ENCODE measurements around the gene HHATL.

Gene HHATL

DNA sequence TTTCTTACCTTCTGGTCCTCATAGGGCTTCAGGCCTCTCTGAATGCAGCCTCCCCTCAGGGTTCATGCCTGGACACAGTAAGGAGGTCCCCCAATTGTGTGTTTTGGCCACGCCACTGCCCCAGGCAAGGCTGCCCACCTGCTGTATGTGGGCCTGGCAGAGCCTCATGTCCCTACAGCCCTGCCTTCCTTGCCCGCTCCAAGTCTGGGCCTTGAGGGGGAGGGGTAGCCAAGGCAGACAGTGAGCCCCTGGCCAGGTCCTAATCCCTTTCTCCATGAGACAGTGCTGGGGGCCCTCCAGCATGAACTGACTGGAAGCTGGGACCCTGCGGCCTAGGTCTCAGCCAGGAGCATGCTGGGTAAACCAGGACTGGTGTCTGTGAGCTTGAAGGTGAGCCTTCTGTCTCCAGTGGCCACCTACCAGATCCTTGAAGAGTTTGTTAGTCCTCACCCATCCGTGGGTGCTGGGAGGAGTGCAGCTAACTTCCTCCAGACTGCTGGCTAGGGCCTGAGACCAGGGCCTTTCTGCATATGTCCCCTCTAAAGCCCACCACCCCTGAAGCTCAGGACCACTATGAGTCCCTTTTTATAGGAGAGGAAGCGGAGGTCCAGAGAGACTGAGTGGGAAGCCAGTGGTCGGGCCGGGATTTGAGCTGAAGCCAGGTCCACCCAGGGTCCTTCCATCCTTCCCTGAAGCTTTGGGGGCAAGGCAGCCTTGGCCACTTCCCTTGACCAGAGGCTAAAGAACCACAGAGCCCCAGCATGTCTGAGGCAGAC, 40.4 kb downstream of the HHATL start:
- no peak for DNase-seq

DNA sequence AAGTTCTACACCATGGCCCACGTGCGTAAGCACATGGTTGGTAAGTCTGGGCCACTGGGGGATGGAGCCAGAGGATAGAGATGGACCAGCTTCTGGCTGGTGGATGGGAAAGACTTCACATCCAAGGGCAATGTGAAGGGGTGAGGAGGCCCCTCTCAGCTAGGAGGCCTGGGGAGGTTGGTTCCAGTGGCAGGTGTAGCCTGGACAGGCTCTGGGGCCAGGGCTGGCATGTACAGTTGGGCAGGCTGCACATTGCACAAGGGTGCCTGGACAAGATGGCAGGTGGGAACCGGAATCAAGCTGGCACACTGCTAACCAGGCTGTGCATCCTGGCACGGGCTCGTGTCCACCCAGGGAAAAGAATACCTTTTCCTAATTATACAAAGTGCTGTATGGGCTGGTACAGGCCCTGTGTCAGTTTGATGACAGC, 41.0 kb downstream of the HHATL start:
- DNase-seq = no peak

DNA sequence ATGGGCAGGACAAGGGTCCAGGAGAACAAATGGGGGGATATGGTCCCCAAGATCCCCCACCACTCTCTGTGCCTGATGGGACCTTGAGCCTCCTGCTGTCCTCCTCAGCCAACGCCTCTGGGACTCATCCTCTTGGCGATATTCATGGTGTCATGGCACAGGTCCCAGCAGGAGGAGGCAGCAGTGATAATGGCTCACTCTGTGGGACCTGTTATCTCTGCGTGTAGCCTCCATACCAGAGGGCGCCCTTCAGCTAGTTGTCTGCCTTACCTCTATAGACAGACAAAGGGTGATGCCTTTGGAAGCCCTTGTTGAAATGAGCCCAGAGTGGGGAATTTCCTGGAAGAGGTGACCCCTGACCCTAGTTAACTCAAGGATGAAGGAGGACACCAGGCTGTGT, 41.7 kb downstream of the HHATL start:
- DNase-seq = no peak

DNA sequence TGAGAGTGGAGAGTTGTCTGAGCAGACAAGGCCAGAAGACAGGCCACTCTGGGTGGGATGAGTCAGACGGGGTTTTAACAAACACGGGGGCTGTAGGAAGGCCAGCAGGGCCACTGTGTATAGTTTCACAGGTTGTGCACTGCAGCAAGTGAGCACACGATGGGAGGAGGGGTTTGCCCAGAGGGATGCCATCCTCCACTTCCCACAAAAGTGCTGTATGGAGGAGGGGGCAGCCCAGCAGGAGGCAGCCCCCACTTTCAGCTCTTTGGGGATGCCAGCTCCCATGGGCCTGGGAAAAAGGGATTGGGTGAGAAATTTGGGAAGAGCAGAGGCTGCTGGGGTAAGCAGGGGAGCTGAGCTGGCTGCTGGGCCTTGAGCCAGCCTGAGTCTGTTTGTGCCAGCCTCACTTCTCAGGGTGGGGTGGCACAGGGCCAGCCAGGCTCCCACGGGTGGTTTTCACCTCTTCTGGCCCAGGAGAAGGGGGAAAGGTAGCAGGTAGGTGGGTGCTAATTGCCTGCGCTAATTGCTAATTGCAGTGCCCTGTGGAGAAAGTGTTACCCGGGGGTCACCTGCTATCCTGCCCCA, 42.4 kb downstream of the HHATL start:
- no peak for DNase-seq

DNA sequence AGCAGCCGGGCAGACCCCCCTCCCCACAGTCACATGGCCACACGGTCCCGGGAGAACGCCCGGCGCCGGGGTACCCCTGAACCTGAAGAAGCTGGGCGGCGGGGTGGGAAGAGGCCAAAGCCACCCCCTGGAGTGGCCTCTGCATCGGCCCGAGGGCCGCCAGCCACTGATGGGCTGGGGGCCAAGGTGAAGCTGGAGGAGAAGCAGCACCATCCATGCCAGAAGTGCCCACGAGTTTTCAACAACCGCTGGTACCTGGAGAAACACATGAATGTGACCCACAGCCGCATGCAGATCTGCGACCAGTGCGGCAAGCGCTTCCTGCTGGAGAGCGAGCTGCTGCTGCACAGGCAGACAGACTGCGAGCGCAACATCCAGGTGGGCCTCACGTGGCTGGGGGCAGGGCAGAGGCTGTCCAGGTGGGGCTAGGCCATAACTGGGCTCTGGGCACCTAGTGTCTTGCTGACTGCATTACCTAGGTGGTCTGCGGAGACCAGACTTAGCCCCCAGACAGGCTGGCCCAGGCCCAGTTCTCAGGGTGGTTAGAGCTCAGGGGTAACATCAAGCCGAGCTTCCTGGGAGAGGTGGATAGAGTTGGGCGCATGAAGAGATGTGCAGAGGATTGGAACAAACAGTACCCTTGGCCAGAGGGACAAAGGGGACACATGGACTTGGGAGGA, 43.0 kb downstream of the HHATL start:
- no peak for DNase-seq

DNA sequence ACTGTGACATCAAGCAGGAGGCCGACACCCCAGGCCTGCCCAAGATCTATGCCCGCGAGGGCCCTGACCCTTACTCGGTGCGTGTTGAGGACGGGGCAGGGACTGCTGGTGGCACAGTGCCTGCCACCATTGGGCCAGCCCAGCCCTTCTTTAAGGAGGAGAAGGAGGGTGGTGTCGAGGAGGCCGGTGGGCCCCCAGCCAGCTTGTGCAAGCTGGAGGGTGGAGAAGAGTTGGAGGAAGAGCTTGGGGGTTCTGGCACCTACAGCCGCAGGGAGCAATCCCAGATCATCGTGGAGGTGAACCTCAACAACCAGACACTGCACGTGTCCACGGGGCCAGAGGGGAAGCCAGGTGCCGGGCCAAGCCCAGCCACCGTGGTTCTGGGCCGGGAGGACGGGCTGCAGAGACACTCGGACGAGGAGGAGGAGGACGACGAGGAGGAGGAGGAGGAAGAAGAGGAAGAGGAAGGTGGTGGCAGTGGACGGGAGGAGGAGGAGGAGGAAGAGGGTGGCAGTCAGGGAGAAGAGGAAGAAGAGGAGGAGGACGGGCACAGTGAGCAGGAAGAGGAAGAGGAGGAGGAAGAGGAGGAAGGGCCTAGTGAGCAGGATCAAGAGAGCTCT, 43.7 kb downstream of the HHATL start:
- no peak for DNase-seq

DNA sequence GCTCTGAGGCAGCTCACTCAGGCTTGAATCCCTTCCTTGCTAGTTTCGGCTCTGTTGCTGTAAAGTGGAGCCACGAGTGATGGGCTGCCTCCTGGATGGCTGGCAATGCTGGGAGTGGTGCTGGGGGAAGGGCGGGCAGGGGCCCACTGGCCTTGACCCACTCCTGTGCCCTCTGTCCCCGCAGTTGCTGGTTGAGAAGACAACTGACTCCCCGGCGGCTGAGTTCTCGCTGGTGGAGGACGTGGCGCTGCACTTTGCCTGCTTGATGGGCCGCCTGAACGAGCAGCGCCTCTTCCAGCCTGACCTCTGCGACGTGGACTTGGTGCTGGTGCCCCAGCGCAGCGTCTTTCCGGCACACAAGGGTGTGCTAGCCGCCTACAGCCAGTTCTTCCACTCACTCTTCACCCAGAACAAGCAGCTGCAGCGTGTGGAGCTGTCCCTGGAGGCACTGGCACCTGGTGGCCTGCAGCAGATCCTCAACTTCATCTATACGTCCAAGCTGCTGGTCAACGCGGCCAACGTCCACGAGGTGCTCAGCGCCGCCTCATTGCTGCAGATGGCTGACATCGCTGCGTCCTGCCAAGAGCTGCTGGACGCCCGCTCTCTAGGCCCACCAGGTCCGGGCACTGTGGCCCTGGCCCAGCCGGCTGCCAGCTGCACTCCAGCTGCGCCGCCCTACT, 44.4 kb downstream of the HHATL start:
- DNase-seq = no peak

DNA sequence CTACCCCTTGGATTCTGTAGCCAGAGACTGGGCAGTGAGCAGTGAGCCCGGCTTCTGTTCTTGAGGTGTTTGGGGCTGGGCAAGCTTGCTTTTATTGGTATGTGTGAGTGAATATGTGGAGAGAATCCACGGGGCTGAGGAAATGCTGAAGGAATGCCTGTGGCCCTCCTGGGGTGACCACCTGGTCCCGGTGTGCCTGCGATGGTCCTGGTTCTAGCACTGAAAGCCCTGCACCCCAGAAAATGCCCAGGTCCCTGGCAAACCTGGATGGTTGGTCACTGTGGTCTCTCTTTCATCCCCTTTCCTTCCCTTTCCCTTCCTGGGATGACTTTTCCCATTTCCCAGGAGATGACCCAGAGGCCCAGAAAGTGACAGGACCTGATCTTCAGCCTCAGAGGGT, 44.9 kb downstream of the HHATL start:
- DNase-seq = no peak

DNA sequence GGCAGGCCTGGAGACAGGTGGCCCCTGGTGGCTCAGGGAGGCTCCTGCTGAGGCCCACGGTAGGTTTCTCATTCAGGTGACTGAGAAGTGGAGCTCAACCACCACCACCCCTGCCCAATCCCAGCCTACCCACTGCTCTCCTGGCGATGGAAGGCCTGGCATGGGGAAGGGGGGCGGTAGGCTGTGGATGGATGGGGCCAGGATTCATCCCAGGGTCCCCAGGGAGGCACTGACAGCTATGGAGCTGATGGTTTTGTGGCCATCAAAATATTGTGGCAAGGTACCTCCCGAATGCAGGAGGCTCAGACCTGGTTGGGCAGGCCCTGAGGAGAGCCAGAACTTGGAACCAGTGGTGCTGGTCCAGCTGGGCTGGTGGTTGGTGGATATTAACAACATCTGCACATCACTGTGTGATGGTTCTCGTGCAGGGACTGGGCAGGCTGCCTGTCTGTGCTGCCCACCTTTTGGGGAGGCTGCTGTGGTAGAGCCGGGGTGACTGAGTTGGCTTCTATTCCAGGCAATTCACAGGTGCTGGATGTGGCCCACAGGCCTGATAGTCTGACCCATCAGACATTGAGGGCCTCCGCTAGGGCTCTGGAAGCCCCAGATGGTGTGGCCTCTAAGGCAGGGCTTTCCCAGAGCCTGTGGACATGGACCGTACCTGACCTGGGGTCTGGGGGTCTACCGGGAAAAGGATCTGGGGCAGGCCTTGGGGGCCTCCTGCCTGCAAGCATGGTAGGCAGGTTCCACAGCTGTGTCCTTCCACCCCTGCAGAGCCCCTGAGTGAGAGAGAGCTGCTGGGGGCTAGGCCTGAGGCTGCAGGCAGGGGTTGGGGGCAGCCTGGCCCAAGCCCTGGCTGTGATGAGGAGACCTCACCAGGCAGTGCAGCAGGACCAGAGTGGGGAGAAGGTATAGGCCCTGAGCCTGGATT, 45.7 kb downstream of the HHATL start:
- DNase-seq = no peak

DNA sequence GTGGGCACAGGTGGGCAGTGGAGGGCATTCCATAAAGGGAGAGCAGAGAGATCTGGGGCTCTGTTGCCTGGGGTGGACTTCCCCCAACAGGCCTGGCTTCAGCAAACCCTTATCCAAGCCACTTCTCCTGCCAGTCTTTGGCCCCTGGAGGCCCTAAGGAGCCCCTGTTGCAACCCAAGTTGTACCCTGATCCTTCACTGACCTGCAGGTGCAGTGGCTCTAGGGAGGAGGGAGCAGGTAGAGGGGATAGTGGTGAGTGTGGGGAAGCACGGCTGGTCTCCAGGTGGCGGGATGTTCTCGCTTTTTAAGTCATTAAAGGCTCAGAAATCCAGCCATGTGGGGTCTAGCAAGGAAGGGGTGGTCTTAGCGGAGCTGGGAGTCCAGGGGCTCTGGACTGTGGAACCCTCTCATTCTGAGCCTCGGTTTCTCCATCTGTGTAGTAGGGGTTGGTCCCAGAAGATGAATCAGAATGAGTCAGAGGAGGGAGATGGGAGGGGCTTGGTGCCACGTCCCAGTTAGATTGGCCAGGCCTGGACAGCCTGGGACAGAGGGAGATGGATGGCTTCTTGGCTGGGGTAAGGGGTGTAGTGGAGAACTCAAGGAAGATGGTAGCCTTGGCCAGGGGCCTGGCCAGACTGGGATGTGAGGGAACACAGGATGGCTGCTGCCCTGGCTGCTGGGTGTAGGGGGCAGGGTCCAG, 46.5 kb downstream of the HHATL start:
- no peak for DNase-seq

DNA sequence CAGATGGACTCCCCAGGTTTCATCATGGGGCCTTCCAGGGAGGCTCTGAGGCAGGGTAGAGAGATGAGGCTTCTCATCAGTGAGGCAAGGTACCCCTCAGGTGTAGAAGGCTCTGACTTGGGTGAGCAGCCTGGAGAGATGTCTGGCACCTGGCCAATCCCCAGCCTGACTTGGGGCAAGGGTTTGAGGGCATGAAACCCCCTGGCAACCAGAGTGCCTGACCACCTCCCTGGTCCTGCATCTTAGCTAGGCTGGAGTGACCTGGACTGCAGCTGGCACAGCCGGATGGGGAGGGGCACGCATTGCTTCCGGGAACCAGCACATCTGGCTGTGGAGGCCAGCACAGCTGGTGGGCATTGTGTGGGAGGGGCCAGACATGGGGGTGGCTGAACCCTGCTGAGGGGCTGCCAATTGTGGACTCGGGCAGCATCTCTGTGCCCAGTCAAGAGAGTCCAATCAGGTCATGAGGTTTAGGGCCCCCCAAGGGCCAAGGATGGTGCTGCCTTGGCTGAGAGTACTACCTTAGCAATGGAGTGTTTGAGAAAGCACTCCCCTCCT, 47.2 kb downstream of the HHATL start:
- no peak for DNase-seq

DNA sequence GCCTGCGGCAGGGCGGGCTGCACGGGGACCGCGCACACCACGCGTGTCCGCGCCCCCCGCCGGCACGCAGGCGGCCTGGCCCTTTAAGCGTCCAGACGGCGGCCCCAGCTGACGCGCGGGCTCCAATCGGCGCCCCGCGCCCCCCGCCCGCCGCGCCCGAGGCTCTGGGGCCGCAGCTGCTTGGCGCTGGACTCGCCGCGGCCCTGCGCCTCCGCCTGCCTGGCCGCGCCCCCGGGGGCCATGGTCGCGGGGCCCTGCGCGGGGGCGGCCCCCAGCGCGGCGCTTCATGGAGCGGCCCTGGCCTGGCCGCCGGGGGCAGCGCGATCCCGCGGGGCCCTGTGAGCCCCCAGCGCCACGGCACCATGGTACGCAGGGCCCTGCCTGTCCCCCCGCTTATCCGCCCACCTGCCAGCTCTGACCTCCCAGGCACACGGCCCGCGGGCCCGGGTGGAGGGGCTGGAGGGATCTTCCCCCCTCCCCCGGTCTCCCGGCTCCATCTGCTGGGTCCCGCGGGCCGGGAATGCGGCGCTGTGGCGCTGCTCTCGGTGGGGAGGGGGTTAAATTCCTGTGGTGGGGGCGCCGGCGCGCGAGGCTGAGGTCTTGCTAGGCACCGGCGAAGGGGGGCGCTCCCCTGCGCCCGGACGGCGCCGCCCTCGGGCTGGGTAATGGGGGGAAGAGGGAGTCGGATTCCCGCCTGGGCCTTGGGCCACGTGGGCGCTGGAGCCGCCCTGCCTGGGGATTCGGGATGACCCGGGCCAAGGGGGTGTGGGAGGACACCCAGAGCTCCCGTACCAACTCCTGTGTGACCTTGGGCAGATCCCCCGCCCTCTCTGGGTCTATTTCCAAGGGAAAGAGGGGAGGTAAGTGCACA, 48.0 kb downstream of the HHATL start:
- no peak for DNase-seq

DNA sequence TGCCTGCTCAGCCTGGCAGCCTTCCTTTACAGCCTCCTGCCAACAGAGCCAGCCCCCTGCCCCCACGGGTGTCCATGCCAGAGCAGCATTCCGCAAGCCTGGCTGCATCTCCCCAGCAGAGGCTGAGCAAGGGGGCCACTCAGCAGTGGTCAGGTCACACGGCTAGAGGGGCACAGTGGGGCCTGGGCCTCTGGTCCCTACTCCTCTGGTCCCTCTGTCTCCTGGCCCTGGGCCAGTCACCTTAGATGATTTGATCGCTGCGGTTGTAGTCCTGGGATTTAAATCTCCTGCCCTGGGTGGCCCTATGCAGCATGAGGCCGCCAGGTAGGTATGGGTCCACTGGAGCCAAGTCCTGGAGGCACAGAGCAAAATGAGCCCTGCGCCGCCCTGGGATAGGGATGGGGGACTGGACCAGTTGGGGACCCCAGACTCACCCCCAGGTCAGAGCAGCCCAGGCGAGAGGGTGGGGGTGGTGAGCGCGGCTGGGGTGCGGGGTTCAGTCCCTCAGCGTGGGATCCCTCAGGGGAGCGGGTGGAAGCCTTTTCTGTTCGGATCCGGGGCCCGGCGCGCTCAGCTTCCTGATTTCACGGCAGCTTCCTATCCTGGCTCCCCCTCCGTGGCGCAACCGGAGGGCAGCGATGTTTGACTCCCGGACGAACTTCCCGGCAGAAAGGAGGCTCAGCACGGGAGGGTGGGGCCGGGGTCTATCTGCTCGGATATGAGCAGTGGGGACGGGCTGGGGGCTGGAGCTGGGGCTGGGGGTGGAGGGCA, 48.9 kb downstream of the HHATL start, which contains the start of gene ZBTB47:
ZBTB47 (plus strand) TSS at position 138 of the 771 bp plus-strand sequence. CDS start 4,659 bp downstream, outside the sequence.
- no peak for DNase-seq

DNA sequence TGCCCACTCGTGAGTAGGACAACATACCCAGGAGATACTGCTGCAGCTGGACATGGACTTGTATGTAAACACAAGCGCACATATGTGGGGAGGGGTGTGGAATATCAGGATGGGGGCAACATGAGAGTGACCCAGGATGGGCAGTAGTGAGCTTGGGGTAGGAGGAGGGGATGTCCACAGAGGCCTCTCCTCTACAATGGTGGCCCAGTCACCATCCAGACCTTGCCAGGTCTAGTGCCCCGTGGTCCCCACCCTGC, 49.4 kb downstream of the HHATL start:
- DNase-seq = no peak

DNA sequence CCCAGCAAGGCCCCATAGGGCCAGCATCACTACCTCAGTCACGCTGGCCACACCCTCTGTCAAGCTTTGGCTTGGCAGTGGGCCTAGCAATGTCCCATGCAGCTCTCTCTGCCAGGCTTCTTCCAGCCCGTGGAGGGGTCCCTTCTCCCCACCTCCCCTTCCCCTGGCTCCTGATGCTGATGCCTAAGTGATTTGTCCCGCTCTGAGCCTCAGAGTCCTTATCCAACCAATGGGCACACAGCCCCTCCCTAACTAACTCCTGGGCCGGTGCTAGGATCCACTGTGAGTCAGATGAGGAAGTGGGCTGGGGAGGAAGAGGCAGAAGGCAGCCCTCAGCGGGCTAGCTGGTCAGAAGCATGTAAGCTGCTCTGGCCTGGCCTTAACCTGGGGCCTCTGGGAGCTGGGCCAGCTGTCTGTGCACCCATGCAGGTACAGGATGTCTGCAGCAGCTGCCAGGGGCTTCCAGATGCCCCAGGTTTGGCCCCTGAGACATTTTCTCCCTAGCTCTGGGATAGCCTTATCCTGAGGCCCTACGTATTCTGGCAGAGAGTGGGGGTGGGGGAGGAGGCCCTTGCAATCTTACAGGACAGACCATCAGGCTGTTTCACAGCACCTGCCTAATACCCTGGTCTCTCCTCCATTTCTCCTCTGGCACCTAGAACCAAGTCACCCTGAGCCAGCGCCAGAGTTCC, 49.8 kb downstream of the HHATL start:
- DNase-seq = no peak

DNA sequence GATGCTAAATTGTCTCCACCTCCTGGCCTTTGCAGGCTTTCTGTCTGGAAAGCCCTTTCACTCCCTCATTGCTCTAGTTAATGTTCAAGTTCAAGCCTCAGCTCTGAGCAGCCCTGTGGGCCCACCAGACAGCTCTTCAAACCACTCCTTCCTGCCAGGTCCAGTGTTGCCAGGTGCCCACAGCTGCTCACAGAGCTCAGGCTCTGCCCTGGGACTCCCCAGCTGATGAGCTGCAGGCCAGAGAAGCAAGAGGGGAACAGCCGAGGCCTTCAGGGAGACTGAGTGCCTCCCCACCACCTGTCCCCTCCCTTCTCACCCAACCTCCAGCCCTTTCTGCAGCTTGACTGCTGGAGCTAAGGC, 50.4 kb downstream of the HHATL start:
- DNase-seq = no peak

DNA sequence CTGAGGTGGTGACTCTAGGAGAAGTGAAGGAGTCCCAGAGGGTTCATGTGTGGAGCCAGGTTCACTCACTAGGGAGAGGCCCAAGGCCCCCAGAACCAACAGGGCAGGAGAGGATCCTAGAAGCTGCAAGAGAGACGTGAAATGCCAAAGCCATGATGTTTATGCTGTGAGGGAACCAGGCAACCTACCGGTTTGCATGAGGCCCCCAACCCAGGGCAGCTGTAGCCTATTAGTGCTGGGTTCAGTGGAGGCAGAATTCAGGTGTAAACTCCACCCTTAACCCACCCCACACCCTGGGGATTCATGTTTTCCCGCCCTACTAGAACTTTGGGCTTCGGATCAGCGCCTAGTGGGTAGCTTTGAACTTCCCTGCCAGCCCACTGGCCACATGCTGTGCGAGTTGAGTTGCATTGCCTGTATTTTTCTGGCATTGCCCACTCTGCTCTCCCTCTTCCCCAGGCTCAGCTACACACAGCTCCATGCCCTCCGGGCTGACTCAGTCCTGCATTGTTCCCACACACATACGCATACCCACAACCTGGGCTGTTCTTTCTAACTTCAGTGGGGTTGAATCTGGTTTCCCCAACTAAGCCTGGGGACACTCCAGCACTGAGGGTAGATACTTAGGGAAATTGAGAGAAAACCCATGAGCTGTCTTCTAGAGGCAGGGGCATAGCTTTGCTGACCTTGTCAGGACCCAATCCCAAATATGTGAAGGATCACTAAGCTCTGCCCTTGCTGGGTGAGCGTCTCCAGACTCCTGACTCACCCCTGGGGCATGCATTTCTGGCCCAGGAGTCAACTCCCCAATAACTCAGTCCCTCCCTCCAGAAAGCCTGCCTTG, 51.1 kb downstream of the HHATL start:
- DNase-seq = no peak

DNA sequence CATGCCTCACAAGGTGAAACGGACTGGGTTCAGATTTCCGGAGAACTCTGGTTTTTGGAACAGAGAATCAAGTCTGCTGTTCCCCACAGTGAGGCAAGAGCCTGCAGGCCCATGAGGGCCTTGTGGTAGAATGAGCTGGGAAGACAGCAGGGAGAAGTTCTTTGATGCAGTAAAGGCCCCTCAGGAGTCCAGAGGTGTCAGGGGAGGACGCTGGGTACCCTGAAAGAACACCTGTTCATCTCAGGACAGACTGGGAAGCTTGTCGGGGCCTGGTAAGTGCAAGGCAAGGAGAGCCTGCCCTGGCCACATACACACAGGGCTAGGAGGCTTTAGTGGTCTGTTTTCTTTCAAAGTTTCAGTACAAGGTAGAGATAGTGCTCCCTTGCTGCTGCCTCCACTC, 52.8 kb downstream of the HHATL start:
- no peak for DNase-seq
